ENCODE data around the gene HOMER2.

HOMER2 gene

GRCh38 chr15:82875411-82876003 lies 77.0 kb downstream of the HOMER2 start:
- H3K4me1 ChIP-seq (ENCODE audit: control insufficient read depth in 1 of 2, insufficient read depth in 1 of 2, low read depth in 1 of 2, low read length in 1 of 2): no peaks in the 10 kb centered on the region
- H3K4me3 ChIP-seq (ENCODE audit: low read depth in 1 of 2, low read length in 1 of 2): no peak overlapping the region
- no peaks in the 10 kb centered on the region for H3K36me3 ChIP-seq
- no peaks in the 10 kb centered on the region for H3K27me3 ChIP-seq
- no peak overlapping the region for H3K27ac ChIP-seq
- no peaks in the 10 kb centered on the region for H3K9me3 ChIP-seq
- no peak for TF ChIP-seq CTCF (IDR thresholded peaks at IDR 0.05)

GRCh38 chr15:82874961-82875360 lies 77.6 kb downstream of the HOMER2 start:
- H3K27ac ChIP-seq: no peak overlapping the region

GRCh38 chr15:82874267-82874666 lies 78.3 kb downstream of the HOMER2 start:
- H3K36me3 ChIP-seq: no peaks in the 10 kb centered on the region
- TF ChIP-seq CTCF (IDR thresholded peaks at IDR 0.05): no peak
- H3K27me3 ChIP-seq: no peaks in the 10 kb centered on the region
- H3K27ac ChIP-seq: no peak overlapping the region
- no peaks in the 10 kb centered on the region for H3K9me3 ChIP-seq
- no peak overlapping the region for H3K4me3 ChIP-seq (ENCODE audit: low read depth in 1 of 2, low read length in 1 of 2)
- no peaks in the 10 kb centered on the region for H3K4me1 ChIP-seq (ENCODE audit: control insufficient read depth in 1 of 2, insufficient read depth in 1 of 2, low read depth in 1 of 2, low read length in 1 of 2)

More at GRCh38 chr15:82874961-82875360, 77.6 kb downstream of the HOMER2 start:
- TF ChIP-seq CTCF (IDR thresholded peaks at IDR 0.05): no peak
- H3K4me3 ChIP-seq (ENCODE audit: low read depth in 1 of 2, low read length in 1 of 2): no peak overlapping the region
- H3K4me1 ChIP-seq (ENCODE audit: control insufficient read depth in 1 of 2, insufficient read depth in 1 of 2, low read depth in 1 of 2, low read length in 1 of 2): no peaks in the 10 kb centered on the region
- no peaks in the 10 kb centered on the region for H3K9me3 ChIP-seq
- no peaks in the 10 kb centered on the region for H3K36me3 ChIP-seq
- no peaks in the 10 kb centered on the region for H3K27me3 ChIP-seq

GRCh38 chr15:82873000-82873680 lies 79.4 kb downstream of the HOMER2 start:
- H3K9me3 ChIP-seq: no peaks in the 10 kb centered on the region
- no peak overlapping the region for H3K27ac ChIP-seq
- no peaks in the 10 kb centered on the region for H3K27me3 ChIP-seq
- no peak for TF ChIP-seq CTCF (IDR thresholded peaks at IDR 0.05)
- H3K36me3 ChIP-seq: no peaks in the 10 kb centered on the region
- H3K4me1 ChIP-seq (ENCODE audit: control insufficient read depth in 1 of 2, insufficient read depth in 1 of 2, low read depth in 1 of 2, low read length in 1 of 2): no peaks in the 10 kb centered on the region
- no peak overlapping the region for H3K4me3 ChIP-seq (ENCODE audit: low read depth in 1 of 2, low read length in 1 of 2)

GRCh38 chr15:82871832-82872484 lies 80.6 kb downstream of the HOMER2 start:
- Histone ChIP-seq H3K36me3 (no peaks in the 10 kb centered on the region), H3K27me3 (no peaks in the 10 kb centered on the region), H3K4me1 (ENCODE audit: control insufficient read depth in 1 of 2, insufficient read depth in 1 of 2, low read depth in 1 of 2, low read length in 1 of 2) (no peaks in the 10 kb centered on the region), H3K27ac (no peak overlapping the region), H3K4me3 (ENCODE audit: low read depth in 1 of 2, low read length in 1 of 2) (no peak overlapping the region), H3K9me3 (no peaks in the 10 kb centered on the region)
- TF ChIP-seq CTCF (IDR thresholded peaks at IDR 0.05): no peak

Data from neutrophil (primary cell).